Liver (tissue), 9 donors: ENCODE measurements around the gene HACL1. TPM values are rescaled to one million over a fixed set of nuclear protein-coding genes. Genes with fewer than 3 reads are reported as not detected.

Source experiments
- DNase-seq: peaks from one replicate; pipeline ENCODE4 v3.0.0-alpha.2; 2017; ENCODE audit warnings: low spot score
- H3K27ac ChIP-seq, 2 donors: one replicate each; pipeline ENCODE4 v1.7.0; 2013; ENCODE audit warnings: inconsistent platforms in 2 of 2, low read length in 2 of 2, control low read depth in 1 of 2, low read depth in 1 of 2, mild to moderate bottlenecking in 1 of 2
- H3K27me3 ChIP-seq, 4 donors: one replicate each; pipeline versions ENCODE4 v1.6.1 to v1.7.0; 2013; ENCODE audit warnings: low read length in 3 of 4, inconsistent platforms in 1 of 4, mild to moderate bottlenecking in 1 of 4, moderate library complexity in 1 of 4; ENCODE audit not compliant: control insufficient read depth in 4 of 4, insufficient read depth in 4 of 4
- H3K36me3 ChIP-seq, 4 donors: one replicate each; pipeline versions ENCODE4 v1.6.1 to v1.7.0; 2013; ENCODE audit warnings: low read length in 3 of 4, mild to moderate bottlenecking in 3 of 4, low read depth in 1 of 4, moderate library complexity in 1 of 4; ENCODE audit not compliant: control insufficient read depth in 4 of 4, insufficient read depth in 3 of 4
- H3K4me1 ChIP-seq, 4 donors: one replicate each; pipeline versions ENCODE4 v1.6.1 to v1.7.0; 2013; ENCODE audit warnings: low read length in 3 of 4, mild to moderate bottlenecking in 3 of 4, moderate library complexity in 1 of 4; ENCODE audit not compliant: control insufficient read depth in 4 of 4, insufficient read depth in 4 of 4
- H3K4me3 ChIP-seq, 3 donors: one replicate each; pipeline versions ENCODE4 v1.6.1 to v1.7.0; 2013; ENCODE audit warnings: low read length in 3 of 3, control low read depth in 1 of 3, low read depth in 1 of 3, mild to moderate bottlenecking in 1 of 3
- H3K9ac ChIP-seq, 2 donors: one replicate each; pipeline ENCODE4 v1.7.0; 2013; ENCODE audit warnings: low read length in 2 of 2, mild to moderate bottlenecking in 2 of 2, moderate library complexity in 2 of 2, control low read depth in 1 of 2, low read depth in 1 of 2
- H3K9me3 ChIP-seq, 4 donors: one replicate each; pipeline versions ENCODE4 v1.6.1 to v1.7.0; 2013; ENCODE audit warnings: low read length in 3 of 4; ENCODE audit not compliant: control insufficient read depth in 4 of 4
- ATF3 ChIP-seq: IDR thresholded peaks from 2 replicates; pipeline ENCODE4 v1.6.1; 2016; ENCODE audit warnings: antibody characterized with exemption
- CTCF ChIP-seq: fragments of 150-350 bp; IDR thresholded peaks from 2 replicates; pipeline ENCODE4 v1.5.1; 2017; ENCODE audit warnings: improper control_type of control experiment, low read depth, low read length; ENCODE audit not compliant: missing input control
- EGR1 ChIP-seq, 2 donors: IDR thresholded peaks; 2 replicates each; pipeline ENCODE4 v1.6.1; 2016 to 2018; ENCODE audit warnings: antibody characterized with exemption in 2 of 2, low read depth in 2 of 2
- FOXA1 ChIP-seq: IDR thresholded peaks from 2 replicates; pipeline ENCODE4 v1.6.1; 2016; ENCODE audit warnings: antibody characterized with exemption
- FOXA2 ChIP-seq: IDR thresholded peaks from 2 replicates; pipeline ENCODE4 v1.6.1; 2016; ENCODE audit warnings: antibody characterized with exemption
- GABPA ChIP-seq, 2 donors: IDR thresholded peaks in 1 of 2; conservative IDR thresholded peaks in 1 of 2; 2 replicates each; pipeline ENCODE4 v1.6.1; 2016; ENCODE audit warnings: antibody characterized with exemption in 2 of 2, mild to moderate bottlenecking in 1 of 2, moderate library complexity in 1 of 2
- HNF4A ChIP-seq, 2 donors: conservative IDR thresholded peaks; 2 replicates each; pipeline ENCODE4 v1.6.1; 2016; ENCODE audit warnings: antibody characterized with exemption in 2 of 2, mild to moderate bottlenecking in 2 of 2
- HNF4G ChIP-seq: IDR thresholded peaks from 2 replicates; pipeline ENCODE4 v1.6.1; 2016; ENCODE audit warnings: antibody characterized with exemption
- JUND ChIP-seq, 2 donors: IDR thresholded peaks; 2 replicates each; pipeline ENCODE4 v1.6.1; 2016; ENCODE audit warnings: antibody characterized with exemption in 2 of 2
- MAX ChIP-seq: IDR thresholded peaks from 2 replicates; pipeline ENCODE4 v1.6.1; 2016; ENCODE audit warnings: antibody characterized with exemption
- NR2F2 ChIP-seq: IDR thresholded peaks from 2 replicates; pipeline ENCODE4 v1.6.1; 2016; ENCODE audit warnings: antibody characterized with exemption
- RAD21 ChIP-seq, 2 donors: IDR thresholded peaks; 2 replicates each; pipeline ENCODE4 v1.6.1; 2016; ENCODE audit warnings: antibody characterized with exemption in 2 of 2, mild to moderate bottlenecking in 2 of 2
- REST ChIP-seq: IDR thresholded peaks from 2 replicates; pipeline ENCODE4 v1.6.1; 2016; ENCODE audit warnings: antibody characterized with exemption, mild to moderate bottlenecking
- RXRA ChIP-seq, 2 donors: IDR thresholded peaks; 2 replicates each; pipeline ENCODE4 v1.6.1; 2017 to 2018; ENCODE audit warnings: antibody characterized with exemption in 2 of 2, mild to moderate bottlenecking in 1 of 2
- SP1 ChIP-seq: IDR thresholded peaks from 2 replicates; pipeline ENCODE4 v1.6.1; 2018; ENCODE audit warnings: antibody characterized with exemption, mild to moderate bottlenecking
- TAF1 ChIP-seq: conservative IDR thresholded peaks from 2 replicates; pipeline ENCODE4 v1.6.1; 2016; ENCODE audit warnings: antibody characterized with exemption, mild to moderate bottlenecking
- YY1 ChIP-seq: IDR thresholded peaks from 2 replicates; pipeline ENCODE4 v1.6.1; 2016; ENCODE audit warnings: antibody characterized with exemption, mild to moderate bottlenecking
- ZBTB33 ChIP-seq: IDR thresholded peaks from 2 replicates; pipeline ENCODE4 v1.6.1; 2016; ENCODE audit warnings: antibody characterized with exemption
- WGBS: extraction: QIAGEN DNeasy Blood & Tissue Kit; methylation state at CpG from one replicate; pipeline ENCODE4 v1.1.7; 2013; 5-methylcytosine and 5-hydroxymethylcytosine counted together
- polyA plus RNA-seq, 2 donors: library from polyadenylated mRNA; stranded (reverse) in 1 of 2; unstranded in 1 of 2; fragments of 200-250 nt in 1 of 2; fragments of >200 nt in 1 of 2; fragmentation: Nextera tagmentation in 1 of 2; extraction: Ambion mirVana in 1 of 2; gene quantifications; one replicate each; pipeline versions ENCODE4 v1.2.1 to v1.2.3, GENCODE V29; 2013 to 2015
- total RNA-seq, 2 donors: library from RNA; depleted of rRNA; stranded (reverse); fragments of >200 nt; gene quantifications; one replicate each; pipeline ENCODE4 v1.2.3, GENCODE V29; 2014
- donor health status: healthy.
- donor health status: healthy.
- donor health status: healthy.
- donor health status: healthy.
- donor health status: healthy.

HACL1 gene
- total and polyA plus RNA-seq, 4 donors: 13.4 to 46.9 (median 32.2) TPM

- Histone ChIP-seq H3K9me3 (no peaks in the 10 kb centered on the region), H3K27ac (no peak overlapping the region), H3K4me1 (no peaks in the 10 kb centered on the region), H3K36me3 (peaks cover 3 to 25% (median 13%) of the 10 kb centered on the region in 4 donors), H3K4me3 (no peak overlapping the region), H3K27me3 (no peaks in the 10 kb centered on the region), H3K9ac (no peak overlapping the region)
- no peak for DNase-seq
- TF ChIP-seq HNF4G (no peak), MAX (no peak), ATF3 (no peak), GABPA (IDR thresholded peaks at IDR 0.05 in 1 of 2, conservative IDR thresholded peaks at IDR 0.05 in 1 of 2) (no peak), REST (no peak), RAD21 (IDR thresholded peaks at IDR 0.05) (no peak), CTCF (no peak), NR2F2 (no peak), ZBTB33 (no peak), FOXA2 (no peak), HNF4A (conservative IDR thresholded peaks at IDR 0.05) (no peak), RXRA (IDR thresholded peaks at IDR 0.05) (no peak), TAF1 (no peak), EGR1 (IDR thresholded peaks at IDR 0.05; ENCODE audit: low read depth in 2 of 2) (no peak), SP1 (no peak), FOXA1 (no peak), JUND (IDR thresholded peaks at IDR 0.05) (no peak), YY1 (no peak)
- 94% methylated on average over 18 of the region's 18 CpGs for WGBS
Observed at GRCh38 chr3:15645740-15646501, 44.6 kb upstream of the HACL1 start.
